ENCODE results near the gene HNRNPA3.

- TF ChIP-seq KLF9 (CRISPR knock-in tag; IDR thresholded peaks at IDR 0.05; ENCODE audit: low read depth) (no peak), NFKBIZ (CRISPR knock-in tag; IDR thresholded peaks at IDR 0.05) (no peak), REST (IDR thresholded peaks at IDR 0.05; ENCODE audit: borderline replicate concordance in 1 of 2, low read depth in 1 of 2, low read length in 2 of 2) (no peak), JDP2 (CRISPR knock-in tag; IDR thresholded peaks at IDR 0.05; ENCODE audit: borderline replicate concordance) (no peak), CTCF (CRISPR knock-in tag; IDR thresholded peaks at IDR 0.05) (no peak), EP300 (IDR thresholded peaks at IDR 0.05; ENCODE audit: low read depth in 2 of 2, low read length in 2 of 2) (no peak), EP300 (CRISPR knock-in tag; IDR thresholded peaks at IDR 0.05; ENCODE audit: borderline replicate concordance) (no peak), POLR2AphosphoS5 (IDR thresholded peaks at IDR 0.05; ENCODE audit: low read depth, low read length) (no peak), ZKSCAN8 (CRISPR knock-in tag; IDR thresholded peaks at IDR 0.05; ENCODE audit: borderline replicate concordance) (no peak), DPF2 (CRISPR knock-in tag; IDR thresholded peaks at IDR 0.05; ENCODE audit: borderline replicate concordance, low read depth) (no peak), FOXP4 (CRISPR knock-in tag; IDR thresholded peaks at IDR 0.05) (no peak), MXI1 (IDR thresholded peaks at IDR 0.05; ENCODE audit: borderline replicate concordance, low read depth, low read length) (no peak), ATF3 (CRISPR knock-in tag; IDR thresholded peaks at IDR 0.05) (no peak), ZNF558 (CRISPR knock-in tag; IDR thresholded peaks at IDR 0.05; ENCODE audit: borderline replicate concordance) (no peak)
Measured at GRCh38 chr2:177270531-177270930, 57.9 kb downstream of the HNRNPA3 start.

Data from HepG2 (cell line).